Measurements from ENCODE around the gene LMNA.

DNA sequence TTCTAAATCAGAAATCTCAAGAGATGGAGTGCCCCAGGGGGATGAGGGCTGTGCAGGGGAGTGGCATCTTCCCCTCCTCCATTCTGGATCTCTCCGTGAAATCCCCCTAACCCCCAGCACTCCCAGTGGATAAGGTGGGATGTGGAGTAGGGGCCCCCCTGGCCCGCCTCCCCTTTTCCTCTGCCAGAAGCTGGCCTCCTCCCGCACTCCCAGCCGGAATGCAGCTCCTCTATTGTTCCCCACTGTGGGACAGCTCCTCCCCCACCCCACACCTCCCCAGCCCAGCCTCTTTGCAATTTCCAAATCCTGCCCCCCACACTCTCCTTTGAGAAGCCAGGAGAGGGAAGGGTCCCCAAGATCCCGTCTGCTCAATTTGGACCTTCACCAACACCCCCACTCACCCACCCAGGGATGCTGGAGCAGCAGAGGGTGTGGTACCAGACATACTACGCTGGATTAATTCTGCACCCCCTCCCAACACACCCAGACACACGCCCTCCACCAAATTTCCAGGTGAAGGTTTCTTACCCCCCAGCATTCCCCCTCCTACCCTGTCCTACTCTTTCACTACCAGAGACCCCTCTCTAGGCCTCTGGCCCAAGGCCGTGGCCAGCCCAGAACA, 34.2 kb upstream of the LMNA start:
- TF ChIP-seq, protein P1, sequence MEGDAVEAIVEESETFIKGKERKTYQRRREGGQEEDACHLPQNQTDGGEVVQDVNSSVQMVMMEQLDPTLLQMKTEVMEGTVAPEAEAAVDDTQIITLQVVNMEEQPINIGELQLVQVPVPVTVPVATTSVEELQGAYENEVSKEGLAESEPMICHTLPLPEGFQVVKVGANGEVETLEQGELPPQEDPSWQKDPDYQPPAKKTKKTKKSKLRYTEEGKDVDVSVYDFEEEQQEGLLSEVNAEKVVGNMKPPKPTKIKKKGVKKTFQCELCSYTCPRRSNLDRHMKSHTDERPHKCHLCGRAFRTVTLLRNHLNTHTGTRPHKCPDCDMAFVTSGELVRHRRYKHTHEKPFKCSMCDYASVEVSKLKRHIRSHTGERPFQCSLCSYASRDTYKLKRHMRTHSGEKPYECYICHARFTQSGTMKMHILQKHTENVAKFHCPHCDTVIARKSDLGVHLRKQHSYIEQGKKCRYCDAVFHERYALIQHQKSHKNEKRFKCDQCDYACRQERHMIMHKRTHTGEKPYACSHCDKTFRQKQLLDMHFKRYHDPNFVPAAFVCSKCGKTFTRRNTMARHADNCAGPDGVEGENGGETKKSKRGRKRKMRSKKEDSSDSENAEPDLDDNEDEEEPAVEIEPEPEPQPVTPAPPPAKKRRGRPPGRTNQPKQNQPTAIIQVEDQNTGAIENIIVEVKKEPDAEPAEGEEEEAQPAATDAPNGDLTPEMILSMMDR (IDR thresholded peaks at IDR 0.05): no peak
- TF ChIP-seq, protein P2, sequence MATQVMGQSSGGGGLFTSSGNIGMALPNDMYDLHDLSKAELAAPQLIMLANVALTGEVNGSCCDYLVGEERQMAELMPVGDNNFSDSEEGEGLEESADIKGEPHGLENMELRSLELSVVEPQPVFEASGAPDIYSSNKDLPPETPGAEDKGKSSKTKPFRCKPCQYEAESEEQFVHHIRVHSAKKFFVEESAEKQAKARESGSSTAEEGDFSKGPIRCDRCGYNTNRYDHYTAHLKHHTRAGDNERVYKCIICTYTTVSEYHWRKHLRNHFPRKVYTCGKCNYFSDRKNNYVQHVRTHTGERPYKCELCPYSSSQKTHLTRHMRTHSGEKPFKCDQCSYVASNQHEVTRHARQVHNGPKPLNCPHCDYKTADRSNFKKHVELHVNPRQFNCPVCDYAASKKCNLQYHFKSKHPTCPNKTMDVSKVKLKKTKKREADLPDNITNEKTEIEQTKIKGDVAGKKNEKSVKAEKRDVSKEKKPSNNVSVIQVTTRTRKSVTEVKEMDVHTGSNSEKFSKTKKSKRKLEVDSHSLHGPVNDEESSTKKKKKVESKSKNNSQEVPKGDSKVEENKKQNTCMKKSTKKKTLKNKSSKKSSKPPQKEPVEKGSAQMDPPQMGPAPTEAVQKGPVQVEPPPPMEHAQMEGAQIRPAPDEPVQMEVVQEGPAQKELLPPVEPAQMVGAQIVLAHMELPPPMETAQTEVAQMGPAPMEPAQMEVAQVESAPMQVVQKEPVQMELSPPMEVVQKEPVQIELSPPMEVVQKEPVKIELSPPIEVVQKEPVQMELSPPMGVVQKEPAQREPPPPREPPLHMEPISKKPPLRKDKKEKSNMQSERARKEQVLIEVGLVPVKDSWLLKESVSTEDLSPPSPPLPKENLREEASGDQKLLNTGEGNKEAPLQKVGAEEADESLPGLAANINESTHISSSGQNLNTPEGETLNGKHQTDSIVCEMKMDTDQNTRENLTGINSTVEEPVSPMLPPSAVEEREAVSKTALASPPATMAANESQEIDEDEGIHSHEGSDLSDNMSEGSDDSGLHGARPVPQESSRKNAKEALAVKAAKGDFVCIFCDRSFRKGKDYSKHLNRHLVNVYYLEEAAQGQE (IDR thresholded peaks at IDR 0.05; ENCODE audit: low read depth, low read length): no peak
- TF ChIP-seq YY1 (IDR thresholded peaks at IDR 0.05; ENCODE audit: low read depth): no peak
- no peak for TF ChIP-seq SIN3A (IDR thresholded peaks at IDR 0.05; ENCODE audit: borderline replicate concordance, low read depth, low read length)
- TF ChIP-seq NFIC (IDR thresholded peaks at IDR 0.05; ENCODE audit: borderline replicate concordance): no peak
- TF ChIP-seq TAF1 (IDR thresholded peaks at IDR 0.05; ENCODE audit: borderline replicate concordance, low read depth, low read length): no peak
- no peak for TF ChIP-seq EZH2phosphoT487 (IDR thresholded peaks at IDR 0.05; ENCODE audit: borderline replicate concordance, low read depth)
- TF ChIP-seq GABPA (IDR thresholded peaks at IDR 0.05; ENCODE audit: low read depth): no peak
- no peak for TF ChIP-seq EP300 (IDR thresholded peaks at IDR 0.05; ENCODE audit: borderline replicate concordance in 1 of 2, low read depth in 1 of 2, low read length in 1 of 2)
- no peak for TF ChIP-seq POLR2AphosphoS5 (IDR thresholded peaks at IDR 0.05; ENCODE audit: low read depth, low read length)
- no peak for TF ChIP-seq JUND (IDR thresholded peaks at IDR 0.05)
- TF ChIP-seq GATA2 (CRISPR knock-in tag; IDR thresholded peaks at IDR 0.05): no peak

Measured in SK-N-SH (cell line).